Loucy (cell line): ENCODE measurements around the gene ZER1.

Experiments used
- EZH2phosphoT487 ChIP-seq: fragments of 200-600 bp; IDR thresholded peaks from 2 replicates; pipeline ENCODE4 v1.6.1; 2018; ENCODE audit warnings: antibody characterized with exemption, mild to moderate bottlenecking, moderate library complexity, borderline replicate concordance
- TF ChIP-seq, protein P1 (sequence below): fragments of 200-600 bp; sonication (generic); conservative IDR thresholded peaks from 2 replicates; pipeline ENCODE4 v1.5.1; 2014; ENCODE audit warnings: mild to moderate bottlenecking, antibody characterized with exemption, low read length

GRCh38 chr9:128762671-128763449 is 8.9 kb downstream of the ZER1 start:
- TF ChIP-seq, protein P1, sequence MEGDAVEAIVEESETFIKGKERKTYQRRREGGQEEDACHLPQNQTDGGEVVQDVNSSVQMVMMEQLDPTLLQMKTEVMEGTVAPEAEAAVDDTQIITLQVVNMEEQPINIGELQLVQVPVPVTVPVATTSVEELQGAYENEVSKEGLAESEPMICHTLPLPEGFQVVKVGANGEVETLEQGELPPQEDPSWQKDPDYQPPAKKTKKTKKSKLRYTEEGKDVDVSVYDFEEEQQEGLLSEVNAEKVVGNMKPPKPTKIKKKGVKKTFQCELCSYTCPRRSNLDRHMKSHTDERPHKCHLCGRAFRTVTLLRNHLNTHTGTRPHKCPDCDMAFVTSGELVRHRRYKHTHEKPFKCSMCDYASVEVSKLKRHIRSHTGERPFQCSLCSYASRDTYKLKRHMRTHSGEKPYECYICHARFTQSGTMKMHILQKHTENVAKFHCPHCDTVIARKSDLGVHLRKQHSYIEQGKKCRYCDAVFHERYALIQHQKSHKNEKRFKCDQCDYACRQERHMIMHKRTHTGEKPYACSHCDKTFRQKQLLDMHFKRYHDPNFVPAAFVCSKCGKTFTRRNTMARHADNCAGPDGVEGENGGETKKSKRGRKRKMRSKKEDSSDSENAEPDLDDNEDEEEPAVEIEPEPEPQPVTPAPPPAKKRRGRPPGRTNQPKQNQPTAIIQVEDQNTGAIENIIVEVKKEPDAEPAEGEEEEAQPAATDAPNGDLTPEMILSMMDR = no peak
- TF ChIP-seq EZH2phosphoT487 = no peak
